ENCODE data around the gene KIR3DL1.
"Not testable (repeated sequence)": the region's sequence is repeated elsewhere in the genome, so short reads cannot be mapped to it uniquely, and the experiment has no call there.

DNA sequence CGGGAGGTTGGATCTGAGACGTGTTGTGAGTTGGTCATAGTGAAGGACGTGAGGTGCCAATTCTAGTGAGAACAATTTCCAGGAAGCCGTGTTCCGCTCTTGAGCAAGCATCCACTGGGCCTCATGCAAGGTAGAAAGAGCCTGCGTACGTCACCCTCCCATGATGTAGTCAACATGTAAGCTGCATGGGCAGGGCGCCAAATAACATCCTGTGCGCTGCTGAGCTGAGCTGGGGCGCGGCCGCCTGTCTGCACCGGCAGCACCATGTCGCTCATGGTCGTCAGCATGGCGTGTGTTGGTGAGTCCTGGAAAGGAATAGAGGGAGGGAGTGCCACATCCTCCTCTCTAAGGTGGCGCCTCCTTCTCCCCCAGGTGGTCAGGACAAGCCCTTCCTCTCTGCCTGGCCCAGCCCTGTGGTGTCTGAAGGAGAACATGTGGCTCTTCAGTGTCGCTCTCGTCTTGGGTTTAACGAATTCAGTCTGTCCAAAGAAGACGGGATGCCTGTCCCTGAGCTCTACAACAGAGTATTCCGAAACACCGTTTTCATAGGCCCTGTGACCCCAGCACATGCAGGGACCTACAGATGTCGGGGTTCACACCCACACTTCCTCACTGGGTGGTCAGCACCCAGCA, 30.1 kb upstream of the KIR3DL1 start:
- not testable (repeated sequence) for TF ChIP-seq EZH2 (IDR thresholded peaks at IDR 0.05; ENCODE audit: borderline replicate concordance); CTCF (IDR thresholded peaks at IDR 0.05; ENCODE audit: poor library complexity)
